HepG2 (cell line): ENCODE results near the gene ARHGAP9. TPM values are rescaled to one million over a fixed set of nuclear protein-coding genes. Genes with fewer than 3 reads are reported as not detected.
A peak's percentile ranks its signal among the peaks of the same experiment; 100 is the strongest.

Experiments used
- ATAC-seq: fragments of 200-7000 bp; cut with Tn5 transposase; 3 replicates; pipeline ENCODE4 v1.9.1; 2020; ENCODE audit warnings: mild to moderate bottlenecking, moderate library complexity
- BruUV-seq: library from RNA; stranded (reverse); fragments of 400-500 nt; replicated peaks from 2 replicates; lab custom pipeline; 2021; lab: Mats Ljungman, UMichigan
- CTCF ChIA-PET: fragments of 300-600 bp; formaldehyde crosslinking; extraction: SDS; loops from one replicate; lab custom pipeline; 2021; ENCODE audit warnings: low total read pairs, inconsistent platforms, low intra/inter-chr PET ratio; lab: Yijun Ruan, JAX
- POLR2A ChIA-PET: fragments of 350-600 bp; sonication (Branson Sonifier 250); formaldehyde crosslinking; loops from one replicate; lab custom pipeline; 2020; ENCODE audit warnings: antibody characterized with exemption, inconsistent platforms; lab: Yijun Ruan, JAX
- DNase-seq: peaks from one replicate; pipeline ENCODE4 v3.0.0-alpha.2; 2015; ENCODE audit warnings: low spot score
- FAIRE-seq: peaks from 3 replicates; lab custom pipeline; 2011; peaks lifted over from hg19 to GRCh38; lab: Jason Lieb, UNC
- H2AFZ ChIP-seq: one replicate; pipeline ENCODE4 v1.6.1; 2011; ENCODE audit warnings: low read length, inconsistent platforms
- H3K27ac ChIP-seq: fragments of 300-600 bp; 3 replicates; pipeline ENCODE4 v1.8.0; 2011; ENCODE audit warnings: mixed run types, mild to moderate bottlenecking, mixed read lengths, low read length, inconsistent platforms; ENCODE audit not compliant: insufficient read depth; ENCODE audit errors: extremely low read length
- H3K27me3 ChIP-seq, 2 experiments: fragments of 200-600 bp in 1 of 2; 2 replicates in 1 of 2; 3 replicates in 1 of 2; pipeline versions ENCODE4 v1.6.0 to v1.8.0; 2011; ENCODE audit warnings: low read length in 2 of 2, mild to moderate bottlenecking in 2 of 2, moderate library complexity in 2 of 2, inconsistent platforms in 1 of 2; ENCODE audit not compliant: insufficient read depth in 2 of 2, control insufficient read depth in 1 of 2
- H3K36me3 ChIP-seq, 2 experiments: fragments of 200-600 bp in 1 of 2; replicated peaks in 1 of 2; 2 replicates in 1 of 2; 3 replicates in 1 of 2; pipeline versions ENCODE4 v1.5.1 to v1.8.0; 2011; ENCODE audit warnings: low read length in 2 of 2, inconsistent platforms in 1 of 2; ENCODE audit not compliant: insufficient read depth in 2 of 2, control insufficient read depth in 1 of 2
- H3K4me1 ChIP-seq: 2 replicates; pipeline ENCODE4 v1.5.1; 2012; ENCODE audit warnings: low read length, inconsistent platforms; ENCODE audit not compliant: insufficient read depth
- H3K4me2 ChIP-seq: 2 replicates; pipeline ENCODE4 v1.6.0; 2011; ENCODE audit warnings: low read depth, low read length, inconsistent platforms
- H3K4me3 ChIP-seq, 3 experiments: fragments of 200-600 bp in 1 of 3; sonication (generic), shearing (Covaris generic) in 1 of 3; replicated peaks in 1 of 3; 2 replicates each; pipeline ENCODE4 v1.5.1; 2011 to 2016; ENCODE audit warnings: low read length in 3 of 3, inconsistent platforms in 2 of 3, low read depth in 2 of 3, mild to moderate bottlenecking in 2 of 3, control low read depth in 1 of 3, mixed read lengths in 1 of 3; ENCODE audit not compliant: insufficient read depth in 1 of 3
- H3K79me2 ChIP-seq: one replicate; pipeline ENCODE4 v1.6.1; 2011; ENCODE audit warnings: low read length, inconsistent platforms; ENCODE audit not compliant: insufficient read depth
- H3K9ac ChIP-seq: 2 replicates; pipeline ENCODE4 v1.6.0; 2011; ENCODE audit warnings: mild to moderate bottlenecking, low read depth, low read length, inconsistent platforms; ENCODE audit not compliant: insufficient read depth
- H3K9me3 ChIP-seq: 2 replicates; pipeline ENCODE4 v1.5.1; 2012; ENCODE audit warnings: mild to moderate bottlenecking, low read length
- H4K20me1 ChIP-seq: 2 replicates; pipeline ENCODE4 v1.6.0; 2011; ENCODE audit warnings: inconsistent platforms, mild to moderate bottlenecking, low read length, moderate library complexity; ENCODE audit not compliant: insufficient read depth
- CAMTA2 ChIP-seq: sonication (generic); formaldehyde crosslinking; IDR thresholded peaks from 2 replicates; pipeline ENCODE4 v1.4.0; 2020; ENCODE audit warnings: mild to moderate bottlenecking, missing genetic modification reagents, borderline replicate concordance
- FOSL2 ChIP-seq: sonication (generic); formaldehyde crosslinking; IDR thresholded peaks from 2 replicates; pipeline ENCODE4 v1.4.0; 2020; ENCODE audit warnings: missing genetic modification reagents
- SETDB1 ChIP-seq: sonication (generic); formaldehyde crosslinking; IDR thresholded peaks from 2 replicates; pipeline ENCODE4 v1.5.1; 2020; ENCODE audit warnings: missing genetic modification reagents, mild to moderate bottlenecking, borderline replicate concordance
- ZNF256 ChIP-seq: sonication (generic); formaldehyde crosslinking; conservative IDR thresholded peaks from 2 replicates; pipeline ENCODE4 v1.4.0; 2020; ENCODE audit warnings: missing genetic modification reagents
- ZNF564 ChIP-seq: sonication (generic); formaldehyde crosslinking; IDR thresholded peaks from 2 replicates; pipeline ENCODE4 v1.8.1; 2023; ENCODE audit warnings: mild to moderate bottlenecking, missing genetic modification reagents
- WGBS: methylation state at CpG from one replicate; pipeline ENCODE4 v1.1.6; 2017; ENCODE audit warnings: low lambda C conversion rate; 5-methylcytosine and 5-hydroxymethylcytosine counted together
- in situ Hi-C: cut with HindIII; loops from 2 replicates; pipeline ENCODE4 v1.10.0; 2017; ENCODE audit warnings: low pct_unique_long_range_greater_than_20kb; ENCODE audit not compliant: extremely low pct_ligation_motif_present
- intact Hi-C: fragments of 100-400 bp; cut with micrococcal nuclease; formaldehyde crosslinking; loops from one replicate; pipeline ENCODE4 v1.10.0; 2022; ENCODE audit not compliant: unreplicated experiment
- polyA plus RNA-seq, 8 experiments: library from polyadenylated mRNA; depleted of rRNA in 3 of 8; stranded (reverse) in 7 of 8; unstranded in 1 of 8; fragments of >200 nt; fragmentation: Illumina TruSeq in 4 of 8; extraction: Trizol in 4 of 8; gene quantifications; 2 replicates each; pipeline versions ENCODE4 v1.2.1 to v1.2.3, GENCODE V29; 2011 to 2016; ENCODE audit warnings: low read depth in 4 of 8, missing spikeins in 1 of 8, mixed read lengths in 1 of 8; ENCODE audit not compliant: insufficient read depth in 1 of 8
- total RNA-seq, 5 experiments: library from RNA; depleted of rRNA; stranded (reverse); fragments of >200 nt; fragmentation: Illumina TruSeq; extraction: Trizol; gene quantifications; 2 replicates each; pipeline ENCODE4 v1.2.3, GENCODE V29; 2016; ENCODE audit warnings: low read depth in 1 of 5
- TF ChIP-seq, protein P1 (sequence below): fragments of 450-650 bp; IDR thresholded peaks from 2 replicates; pipeline ENCODE4 v1.6.1; 2016
- TF ChIP-seq, protein P2 (sequence below): sonication (generic); formaldehyde crosslinking; IDR thresholded peaks from 2 replicates; pipeline ENCODE4 v1.5.1; 2020; ENCODE audit warnings: mild to moderate bottlenecking, moderate library complexity, missing genetic modification reagents

Gene ARHGAP9
- total and polyA plus RNA-seq, 2 of the 13 experiments (the other 11 are each of a cell fraction or from before 2014, with no cell fraction given), result 0.18 to 1.2 TPM

DNA sequence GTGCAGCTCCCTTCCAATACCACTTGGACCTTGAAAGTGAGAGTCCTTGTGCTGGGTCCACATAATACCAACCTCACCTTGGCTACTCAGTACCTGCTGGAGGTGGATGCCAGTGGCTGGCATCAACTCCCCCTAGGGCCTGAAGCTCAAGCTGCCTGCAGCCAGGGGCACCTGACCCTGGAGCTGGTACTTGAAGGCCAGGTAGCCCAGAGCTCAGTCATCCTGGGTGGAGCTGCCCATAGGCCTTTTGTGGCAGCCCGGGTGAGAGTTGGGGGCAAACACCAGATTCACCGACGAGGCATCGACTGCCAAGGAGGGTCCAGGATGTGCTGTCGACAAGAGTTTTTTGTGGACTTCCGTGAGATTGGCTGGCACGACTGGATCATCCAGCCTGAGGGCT lies 30.3 kb downstream of the ARHGAP9 start:
- BruUV-seq, result no TSS peak
- ATAC-seq, result no peak
- H3K4me2 ChIP-seq, result no peak overlapping the region
- H3K79me2 ChIP-seq, result no peaks in the 10 kb centered on the region
- intact Hi-C loops, result no loop called here
- H3K9me3 ChIP-seq, result no peaks in the 10 kb centered on the region
- H3K4me1 ChIP-seq, result peaks cover 49% of the 10 kb centered on the region
- no peak overlapping the region for H3K4me3 ChIP-seq
- no peak for FAIRE-seq
- no peaks in the 10 kb centered on the region for H4K20me1 ChIP-seq
- no peak overlapping the region for H3K27ac ChIP-seq
- TF ChIP-seq, protein P1, sequence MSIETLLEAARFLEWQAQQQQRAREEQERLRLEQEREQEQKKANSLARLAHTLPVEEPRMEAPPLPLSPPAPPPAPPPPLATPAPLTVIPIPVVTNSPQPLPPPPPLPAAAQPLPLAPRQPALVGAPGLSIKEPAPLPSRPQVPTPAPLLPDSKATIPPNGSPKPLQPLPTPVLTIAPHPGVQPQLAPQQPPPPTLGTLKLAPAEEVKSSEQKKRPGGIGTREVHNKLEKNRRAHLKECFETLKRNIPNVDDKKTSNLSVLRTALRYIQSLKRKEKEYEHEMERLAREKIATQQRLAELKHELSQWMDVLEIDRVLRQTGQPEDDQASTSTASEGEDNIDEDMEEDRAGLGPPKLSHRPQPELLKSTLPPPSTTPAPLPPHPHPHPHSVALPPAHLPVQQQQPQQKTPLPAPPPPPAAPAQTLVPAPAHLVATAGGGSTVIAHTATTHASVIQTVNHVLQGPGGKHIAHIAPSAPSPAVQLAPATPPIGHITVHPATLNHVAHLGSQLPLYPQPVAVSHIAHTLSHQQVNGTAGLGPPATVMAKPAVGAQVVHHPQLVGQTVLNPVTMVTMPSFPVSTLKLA, result no peak
- TF ChIP-seq CAMTA2, result no peak
- TF ChIP-seq FOSL2 (CRISPR knock-in tag), result no peak
- TF ChIP-seq SETDB1, result no peak
- TF ChIP-seq, protein P2, sequence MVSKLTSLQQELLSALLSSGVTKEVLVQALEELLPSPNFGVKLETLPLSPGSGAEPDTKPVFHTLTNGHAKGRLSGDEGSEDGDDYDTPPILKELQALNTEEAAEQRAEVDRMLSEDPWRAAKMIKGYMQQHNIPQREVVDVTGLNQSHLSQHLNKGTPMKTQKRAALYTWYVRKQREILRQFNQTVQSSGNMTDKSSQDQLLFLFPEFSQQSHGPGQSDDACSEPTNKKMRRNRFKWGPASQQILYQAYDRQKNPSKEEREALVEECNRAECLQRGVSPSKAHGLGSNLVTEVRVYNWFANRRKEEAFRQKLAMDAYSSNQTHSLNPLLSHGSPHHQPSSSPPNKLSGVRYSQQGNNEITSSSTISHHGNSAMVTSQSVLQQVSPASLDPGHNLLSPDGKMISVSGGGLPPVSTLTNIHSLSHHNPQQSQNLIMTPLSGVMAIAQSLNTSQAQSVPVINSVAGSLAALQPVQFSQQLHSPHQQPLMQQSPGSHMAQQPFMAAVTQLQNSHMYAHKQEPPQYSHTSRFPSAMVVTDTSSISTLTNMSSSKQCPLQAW (CRISPR knock-in tag), result no peak
- 98% methylated on average over 7 of the region's 7 CpGs for WGBS
- ChIA-PET POLR2A (no interaction called here), CTCF (no interaction called here)
- no peaks in the 10 kb centered on the region for H3K36me3 ChIP-seq
- no peak overlapping the region for H3K9ac ChIP-seq
- no peak overlapping the region for H2AFZ ChIP-seq
- no peak for DNase-seq
- no peaks in the 10 kb centered on the region for H3K27me3 ChIP-seq
- in situ Hi-C loops, result no loop called here

DNA sequence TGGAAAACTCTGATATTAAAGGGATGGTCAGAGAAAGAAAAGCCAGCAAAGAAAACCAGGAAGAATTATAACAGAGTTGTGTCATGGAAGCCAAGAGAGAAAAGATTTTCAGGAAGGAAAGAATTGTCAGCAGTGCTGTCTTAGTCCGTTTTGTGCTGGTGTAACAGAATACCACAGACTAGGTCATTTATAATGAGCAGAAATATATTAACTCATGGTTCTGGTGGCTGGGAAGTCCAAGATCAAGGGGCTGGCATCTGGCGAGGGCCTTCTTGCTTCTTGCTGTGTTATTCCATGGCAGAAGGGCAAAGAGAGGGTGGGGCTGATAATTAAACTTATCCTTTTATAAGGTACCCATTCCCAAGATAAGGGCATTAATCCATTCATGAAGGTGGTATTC lies 31.0 kb downstream of the ARHGAP9 start:
- no peak for FAIRE-seq
- Histone ChIP-seq H3K9me3 (no peaks in the 10 kb centered on the region), H3K4me2 (no peak overlapping the region), H4K20me1 (no peaks in the 10 kb centered on the region), H3K4me1 (peaks cover 42% of the 10 kb centered on the region)
- TF ChIP-seq ZNF564 (CRISPR knock-in tag) (peak; percentile 73; the same call in 1 of the 2 replicates), ZNF256 (CRISPR knock-in tag) (no peak)
- TF ChIP-seq, all 625 proteins: peak for 1
- ATAC-seq (no peak), DNase-seq (no peak)
- 98% methylated on average over 2 of the region's 2 CpGs for WGBS
- ChIA-PET CTCF (no interaction called here), POLR2A (no interaction called here)
- Histone ChIP-seq H3K27ac (no peak overlapping the region), H3K27me3 (no peaks in the 10 kb centered on the region), H3K4me3 (no peak overlapping the region), H3K79me2 (no peaks in the 10 kb centered on the region), H3K9ac (no peak overlapping the region), H2AFZ (no peak overlapping the region), H3K36me3 (no peaks in the 10 kb centered on the region)
- BruUV-seq, result no TSS peak
- intact Hi-C loops (no loop called here), in situ Hi-C loops (no loop called here)
